ENCODE results near the gene ZNF526.
A peak's percentile ranks its signal among the peaks of the same experiment; 100 is the strongest.

ZNF526 gene

GRCh38 chr19:42219812-42220750 is at the start of gene ZNF526:
Gene ZNF526, plus strand, starts transcription at chr19:42220312. Its CDS starts 4,092 bp downstream, at chr19:42224404.
- DNase-seq (ENCODE audit: low read depth), result peak; percentile 97

- no peak for DNase-seq (ENCODE audit: low read depth)
Observed at GRCh38 chr19:42170715-42171114, 49.4 kb upstream of the ZNF526 start.

GRCh38 chr19:42172261-42172660 is 47.9 kb upstream of the ZNF526 start:
- no peak for DNase-seq (ENCODE audit: low read depth)

- no peak for DNase-seq (ENCODE audit: low read depth)
Observed at GRCh38 chr19:42173695-42174094, 46.4 kb upstream of the ZNF526 start.

- no peak for DNase-seq (ENCODE audit: low read depth)
Observed at GRCh38 chr19:42174188-42174587, 45.9 kb upstream of the ZNF526 start.

- peak; percentile 8 for DNase-seq (ENCODE audit: low read depth)
Observed at GRCh38 chr19:42174958-42175734, 45.0 kb upstream of the ZNF526 start.

- peak; percentile 45 for DNase-seq (ENCODE audit: low read depth)
Observed at GRCh38 chr19:42175952-42176648, 44.0 kb upstream of the ZNF526 start.

- no peak for DNase-seq (ENCODE audit: low read depth)
Observed at GRCh38 chr19:42176649-42176989, 43.5 kb upstream of the ZNF526 start.

- peak; percentile 80 for DNase-seq (ENCODE audit: low read depth)
Observed at GRCh38 chr19:42176990-42177685, 43.0 kb upstream of the ZNF526 start.

GRCh38 chr19:42177686-42178019 is 42.5 kb upstream of the ZNF526 start:
- DNase-seq (ENCODE audit: low read depth), result no peak

- DNase-seq (ENCODE audit: low read depth), result peak; percentile 7
Observed at GRCh38 chr19:42178791-42179674, 41.1 kb upstream of the ZNF526 start.

GRCh38 chr19:42184401-42184861 is 35.7 kb upstream of the ZNF526 start:
- peak; percentile 85 for DNase-seq (ENCODE audit: low read depth)

- DNase-seq (ENCODE audit: low read depth), result peak; percentile 47
Observed at GRCh38 chr19:42185277-42185676, 34.8 kb upstream of the ZNF526 start.

GRCh38 chr19:42188665-42189064 is 31.4 kb upstream of the ZNF526 start:
- DNase-seq (ENCODE audit: low read depth), result no peak

GRCh38 chr19:42189133-42189532 is 31.0 kb upstream of the ZNF526 start:
- peak; percentile 31 for DNase-seq (ENCODE audit: low read depth)

- DNase-seq (ENCODE audit: low read depth), result no peak
Observed at GRCh38 chr19:42191330-42191729, 28.8 kb upstream of the ZNF526 start.

GRCh38 chr19:42191855-42192254 is 28.3 kb upstream of the ZNF526 start:
- peak; percentile 56 for DNase-seq (ENCODE audit: low read depth)

GRCh38 chr19:42193294-42193693 is 26.8 kb upstream of the ZNF526 start:
- no peak for DNase-seq (ENCODE audit: low read depth)

GRCh38 chr19:42193706-42194105 is 26.4 kb upstream of the ZNF526 start:
- no peak for DNase-seq (ENCODE audit: low read depth)
